ENCODE results near the gene JAZF1. TPM values are rescaled to one million over a fixed set of nuclear protein-coding genes. Genes with fewer than 3 reads are reported as not detected.

The JAZF1 gene
- total RNA-seq, 4 donors from 2014 or later: 4.7 to 8.1 (median 5.7) TPM

DNA sequence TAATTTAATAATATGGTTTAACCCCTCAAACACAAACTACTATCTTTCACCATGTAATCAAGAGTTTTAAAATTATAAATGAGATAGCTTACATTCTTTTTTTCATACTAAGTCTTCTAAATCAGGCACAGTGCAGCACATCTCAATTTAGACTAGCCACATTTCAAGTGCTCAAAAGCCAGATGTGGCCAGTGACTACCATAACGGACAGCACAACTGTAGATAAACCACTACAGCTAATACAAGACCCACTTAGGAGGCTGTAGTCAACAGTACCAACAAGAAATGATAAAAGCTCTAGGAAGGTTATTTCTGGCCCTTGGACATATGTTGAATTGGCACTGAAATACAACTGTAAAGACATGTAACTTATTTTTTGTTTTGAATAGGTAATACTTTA lies 65.3 kb downstream of the JAZF1 start:
- no peak for DNase-seq (ENCODE audit: low spot score in 2 of 2)
- no peak for TF ChIP-seq POLR2A (IDR thresholded peaks at IDR 0.05)
- TF ChIP-seq, protein P1, sequence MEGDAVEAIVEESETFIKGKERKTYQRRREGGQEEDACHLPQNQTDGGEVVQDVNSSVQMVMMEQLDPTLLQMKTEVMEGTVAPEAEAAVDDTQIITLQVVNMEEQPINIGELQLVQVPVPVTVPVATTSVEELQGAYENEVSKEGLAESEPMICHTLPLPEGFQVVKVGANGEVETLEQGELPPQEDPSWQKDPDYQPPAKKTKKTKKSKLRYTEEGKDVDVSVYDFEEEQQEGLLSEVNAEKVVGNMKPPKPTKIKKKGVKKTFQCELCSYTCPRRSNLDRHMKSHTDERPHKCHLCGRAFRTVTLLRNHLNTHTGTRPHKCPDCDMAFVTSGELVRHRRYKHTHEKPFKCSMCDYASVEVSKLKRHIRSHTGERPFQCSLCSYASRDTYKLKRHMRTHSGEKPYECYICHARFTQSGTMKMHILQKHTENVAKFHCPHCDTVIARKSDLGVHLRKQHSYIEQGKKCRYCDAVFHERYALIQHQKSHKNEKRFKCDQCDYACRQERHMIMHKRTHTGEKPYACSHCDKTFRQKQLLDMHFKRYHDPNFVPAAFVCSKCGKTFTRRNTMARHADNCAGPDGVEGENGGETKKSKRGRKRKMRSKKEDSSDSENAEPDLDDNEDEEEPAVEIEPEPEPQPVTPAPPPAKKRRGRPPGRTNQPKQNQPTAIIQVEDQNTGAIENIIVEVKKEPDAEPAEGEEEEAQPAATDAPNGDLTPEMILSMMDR (IDR thresholded peaks at IDR 0.05): no peak
- intact Hi-C loops (cut with DNase I; ENCODE audit: low total_unique reads): no loop called here
- WGBS, 2 donors: 78 to 80% methylated on average over 1 of the region's 1 CpG
- H3K4me3 ChIP-seq (ENCODE audit: low read depth, poor library complexity, severe bottlenecking): no peak overlapping the region

DNA sequence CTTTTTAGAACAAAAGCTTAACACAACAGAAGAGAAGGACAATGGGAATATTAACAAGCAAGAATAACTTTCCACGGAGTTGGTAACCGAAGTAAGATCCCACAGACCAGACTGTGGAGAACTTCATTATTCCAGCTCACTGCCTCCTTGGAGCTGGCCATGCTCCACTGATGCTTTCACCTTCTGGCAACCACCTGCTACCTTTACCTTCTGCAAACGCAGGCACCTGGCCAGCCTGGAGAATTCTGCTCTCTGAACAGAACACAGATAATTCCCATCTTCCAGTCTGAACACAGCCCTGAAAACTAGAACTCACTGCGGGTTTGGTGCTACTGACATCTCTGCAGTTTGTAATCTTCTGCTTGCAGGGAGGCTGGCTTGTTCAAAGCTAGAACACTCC lies 66.5 kb downstream of the JAZF1 start:
- no peak overlapping the region for H3K4me3 ChIP-seq (ENCODE audit: low read depth, poor library complexity, severe bottlenecking)
- DNase-seq (ENCODE audit: low spot score in 2 of 2): no peak
- intact Hi-C loops (cut with DNase I; ENCODE audit: low total_unique reads): no loop called here
- WGBS, 2 donors: 58 to 72% methylated on average over 4 of the region's 4 CpGs
- TF ChIP-seq, protein P1 (IDR thresholded peaks at IDR 0.05): no peak
- TF ChIP-seq POLR2A (IDR thresholded peaks at IDR 0.05): no peak

DNA sequence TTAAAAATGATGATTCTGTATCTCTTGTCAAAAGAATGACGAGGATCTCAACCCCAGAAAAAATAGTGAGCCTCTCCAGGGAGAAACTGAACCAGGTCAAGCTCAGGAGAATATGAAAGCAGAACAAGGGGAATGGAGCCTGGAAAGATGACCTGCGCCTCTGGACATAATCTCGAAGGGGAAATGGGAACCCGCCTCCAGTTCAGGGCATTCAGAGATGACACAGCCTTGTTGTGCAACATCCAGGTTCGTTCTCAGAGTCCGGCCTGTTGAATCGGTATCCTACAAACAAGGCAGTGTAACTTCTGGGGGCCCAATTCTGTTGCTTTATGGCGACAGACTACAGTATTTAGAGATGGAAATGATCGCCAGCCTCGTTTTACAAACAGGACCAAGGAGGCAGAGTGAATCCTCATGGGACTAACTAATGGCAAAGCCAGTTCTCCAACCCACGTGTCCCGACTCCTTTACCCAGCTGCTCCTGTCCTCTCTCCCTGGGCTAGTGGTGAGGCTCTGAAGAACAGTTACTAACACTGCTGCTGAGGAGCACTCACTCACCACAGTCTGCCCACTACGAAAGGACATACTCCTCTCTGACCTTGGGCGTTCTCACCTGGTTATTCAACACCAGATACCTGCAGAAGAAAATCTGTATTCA lies 67.6 kb downstream of the JAZF1 start:
- DNase-seq (ENCODE audit: low spot score in 2 of 2): no peak
- WGBS, 2 donors: 75 to 83% methylated on average over 14 of the region's 14 CpGs
- no peak overlapping the region for H3K4me3 ChIP-seq (ENCODE audit: low read depth, poor library complexity, severe bottlenecking)
- intact Hi-C loops (cut with DNase I; ENCODE audit: low total_unique reads): no loop called here
- TF ChIP-seq, protein P1 (IDR thresholded peaks at IDR 0.05): no peak
- no peak for TF ChIP-seq POLR2A (IDR thresholded peaks at IDR 0.05)

DNA sequence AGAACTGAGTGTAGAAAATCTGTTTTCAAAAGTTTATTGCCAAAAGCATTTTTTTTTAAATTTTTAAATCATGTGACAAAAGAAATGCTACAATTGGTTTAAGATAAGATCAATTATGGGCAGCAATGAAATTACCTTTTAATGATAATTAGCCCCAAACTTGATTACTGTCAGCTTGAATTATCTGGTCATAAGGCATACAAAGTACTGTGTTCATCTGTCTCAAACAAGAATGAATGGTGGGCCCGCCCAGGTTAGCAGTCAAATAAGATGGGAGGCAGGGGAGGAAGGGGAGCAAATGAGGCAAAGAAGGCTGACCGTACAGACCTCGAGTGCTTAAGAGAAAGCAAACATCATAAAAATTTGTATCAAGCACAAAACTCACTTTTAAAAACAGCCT lies 68.1 kb downstream of the JAZF1 start:
- no peak overlapping the region for H3K4me3 ChIP-seq (ENCODE audit: low read depth, poor library complexity, severe bottlenecking)
- TF ChIP-seq POLR2A (IDR thresholded peaks at IDR 0.05): no peak
- TF ChIP-seq, protein P1 (IDR thresholded peaks at IDR 0.05): no peak
- WGBS, 2 donors: 79 to 81% methylated on average over 3 of the region's 3 CpGs
- intact Hi-C loops (cut with DNase I; ENCODE audit: low total_unique reads): no loop called here
- DNase-seq (ENCODE audit: low spot score in 2 of 2): no peak

DNA sequence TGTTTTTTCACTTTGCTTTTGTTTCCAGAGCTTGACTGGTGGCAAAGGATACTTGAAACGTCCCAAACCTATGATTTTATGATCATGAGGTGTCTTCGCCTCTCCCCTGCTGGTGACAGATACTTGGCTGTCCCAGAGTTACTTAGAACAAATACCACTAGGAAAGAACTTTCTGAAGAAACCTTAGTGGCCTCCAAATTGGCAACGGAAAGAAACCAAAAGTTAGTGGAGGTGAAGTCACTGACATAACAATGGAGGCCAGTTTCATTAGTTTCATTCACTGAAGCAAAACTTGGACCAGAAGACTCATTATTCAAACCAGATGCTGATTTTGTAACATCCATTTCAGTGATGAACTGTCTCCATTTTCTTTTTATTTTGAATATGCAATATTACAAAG lies 68.6 kb downstream of the JAZF1 start:
- no peak overlapping the region for H3K4me3 ChIP-seq (ENCODE audit: low read depth, poor library complexity, severe bottlenecking)
- intact Hi-C loops (cut with DNase I; ENCODE audit: low total_unique reads): no loop called here
- TF ChIP-seq, protein P1 (IDR thresholded peaks at IDR 0.05): no peak
- TF ChIP-seq POLR2A (IDR thresholded peaks at IDR 0.05): no peak
- no peak for DNase-seq (ENCODE audit: low spot score in 2 of 2)
- 56 to 72% methylated on average over 3 of the region's 3 CpGs for WGBS, 2 donors
